PC-9 (cell line): Measurements from ENCODE around the gene PHF20.
"Not testable (repeated sequence)": the region's sequence is repeated elsewhere in the genome, so short reads cannot be mapped to it uniquely, and the experiment has no call there.

ENCODE experiments used
- CTCF ChIP-seq: fragments of 200-600 bp; sonication (generic); conservative IDR thresholded peaks from 2 replicates; pipeline ENCODE4 v1.6.1; 2017; ENCODE audit warnings: mixed run types, antibody characterized with exemption, mild to moderate bottlenecking, moderate library complexity
- EZH2 ChIP-seq: fragments of 200-600 bp; sonication (generic); IDR thresholded peaks from 2 replicates; pipeline ENCODE4 v1.8.0; 2017; ENCODE audit warnings: antibody characterized with exemption, low read depth

DNA sequence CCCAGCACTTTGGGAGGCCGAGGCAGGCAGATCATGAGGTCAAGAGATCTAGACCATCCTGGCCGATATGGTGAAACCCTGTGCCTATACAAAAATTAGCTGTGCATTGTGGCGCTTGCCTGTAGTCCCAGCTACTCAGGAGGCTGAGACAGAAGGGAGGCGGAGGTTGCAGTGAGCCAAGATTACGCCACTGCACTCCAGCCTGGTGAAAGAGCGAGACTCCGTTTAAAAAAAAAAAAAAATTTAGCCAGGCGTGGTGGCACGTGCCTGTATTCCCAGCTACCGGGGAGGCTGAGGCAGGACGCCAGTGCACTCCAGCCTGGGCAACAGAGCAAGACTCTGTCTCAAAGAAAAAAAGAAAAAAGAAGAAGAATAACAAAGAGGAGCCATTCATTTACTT, 10.3 kb upstream of the PHF20 start:
- not testable (repeated sequence) for TF ChIP-seq EZH2, CTCF
